ENCODE data around the gene CDC25B.
"Not testable (repeated sequence)": the region's sequence is repeated elsewhere in the genome, so short reads cannot be mapped to it uniquely, and the experiment has no call there.

Gene CDC25B

GRCh38 chr20:3840201-3840600, 44.1 kb downstream of the CDC25B start:
- not testable (repeated sequence) for DNase-seq

- no peak for DNase-seq
These were observed 46.3 kb downstream of the CDC25B start for GRCh38 chr20:3842348-3842930.

GRCh38 chr20:3843490-3843889, 47.4 kb downstream of the CDC25B start:
- no peak for DNase-seq

- DNase-seq: not testable (repeated sequence)
These were observed 48.0 kb downstream of the CDC25B start for GRCh38 chr20:3843990-3844619.

- no peak for DNase-seq
These were observed 50.2 kb downstream of the CDC25B start for GRCh38 chr20:3846378-3846739.

- DNase-seq: peak; percentile 92
These were observed 50.8 kb downstream of the CDC25B start, which contains the start of gene MAVS for GRCh38 chr20:3846740-3847428. Gene MAVS (plus strand): TSS chr20:3846834. CDS start chr20:3854625, 7,791 bp downstream.

- no peak for DNase-seq
These were observed 51.4 kb downstream of the CDC25B start for GRCh38 chr20:3847429-3847940.

- no peak for DNase-seq
These were observed 52.5 kb downstream of the CDC25B start for GRCh38 chr20:3848565-3848964.

- no peak for DNase-seq
These were observed 58.4 kb downstream of the CDC25B start for GRCh38 chr20:3854462-3854871.
